Uterus (tissue), 2 donors: ENCODE results near the gene DYNC1LI2.

Source experiments
- POLR2A ChIP-seq, 2 donors: fragments of 450-650 bp; IDR thresholded peaks; one replicate each; pipeline ENCODE4 v1.6.1; 2016; ENCODE audit warnings: antibody characterized with exemption in 2 of 2, mild to moderate bottlenecking in 1 of 2, moderate library complexity in 1 of 2
- TF ChIP-seq, protein P1 (sequence below), 4 experiments: fragments of 200-600 bp in 2 of 4; fragments of 450-650 bp in 2 of 4; sonication (generic) in 2 of 4; IDR thresholded peaks; one replicate each; pipeline ENCODE4 v1.5.1; 2016 to 2019; ENCODE audit warnings: antibody characterized with exemption in 4 of 4, mild to moderate bottlenecking in 2 of 4, moderate library complexity in 1 of 4

GRCh38 chr16:66703406-66704215 lies 47.8 kb downstream of the DYNC1LI2 start:
- TF ChIP-seq, protein P1, sequence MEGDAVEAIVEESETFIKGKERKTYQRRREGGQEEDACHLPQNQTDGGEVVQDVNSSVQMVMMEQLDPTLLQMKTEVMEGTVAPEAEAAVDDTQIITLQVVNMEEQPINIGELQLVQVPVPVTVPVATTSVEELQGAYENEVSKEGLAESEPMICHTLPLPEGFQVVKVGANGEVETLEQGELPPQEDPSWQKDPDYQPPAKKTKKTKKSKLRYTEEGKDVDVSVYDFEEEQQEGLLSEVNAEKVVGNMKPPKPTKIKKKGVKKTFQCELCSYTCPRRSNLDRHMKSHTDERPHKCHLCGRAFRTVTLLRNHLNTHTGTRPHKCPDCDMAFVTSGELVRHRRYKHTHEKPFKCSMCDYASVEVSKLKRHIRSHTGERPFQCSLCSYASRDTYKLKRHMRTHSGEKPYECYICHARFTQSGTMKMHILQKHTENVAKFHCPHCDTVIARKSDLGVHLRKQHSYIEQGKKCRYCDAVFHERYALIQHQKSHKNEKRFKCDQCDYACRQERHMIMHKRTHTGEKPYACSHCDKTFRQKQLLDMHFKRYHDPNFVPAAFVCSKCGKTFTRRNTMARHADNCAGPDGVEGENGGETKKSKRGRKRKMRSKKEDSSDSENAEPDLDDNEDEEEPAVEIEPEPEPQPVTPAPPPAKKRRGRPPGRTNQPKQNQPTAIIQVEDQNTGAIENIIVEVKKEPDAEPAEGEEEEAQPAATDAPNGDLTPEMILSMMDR (IDR thresholded peaks at IDR 0.05): no peak
- no peak for TF ChIP-seq POLR2A (IDR thresholded peaks at IDR 0.05)
